GM12878 (cell line): Measurements from ENCODE around the gene AEBP1. TPM values are rescaled to one million over a fixed set of nuclear protein-coding genes. Genes with fewer than 3 reads are reported as not detected.

ENCODE experiments used
- ATAC-seq: fragments of 200-7000 bp; cut with Tn5 transposase; 3 replicates; pipeline ENCODE4 v1.9.1; 2020; ENCODE audit warnings: mild to moderate bottlenecking, moderate library complexity
- BruUV-seq: library from RNA; stranded (reverse); fragments of 400-500 nt; replicated peaks from 2 replicates; lab custom pipeline; 2021; lab: Mats Ljungman, UMichigan
- CTCF ChIA-PET: fragments of 300-600 bp; sonication (Branson Sonifier 250); formaldehyde crosslinking; extraction: SDS; loops from one replicate; lab custom pipeline; 2021; ENCODE audit warnings: inconsistent platforms; lab: Yijun Ruan, JAX
- POLR2A ChIA-PET: fragments of 350-600 bp; formaldehyde crosslinking; extraction: SDS; loops from one replicate; lab custom pipeline; 2021; ENCODE audit warnings: inconsistent platforms; lab: Charles Lee
- RAD21 ChIA-PET: fragments of 300-600 bp; sonication (Branson Sonifier 250); formaldehyde crosslinking; loops from one replicate; lab custom pipeline; 2023; ENCODE audit warnings: antibody characterized with exemption; ENCODE audit not compliant: unreplicated experiment; lab: Charles Lee
- SMC1A ChIA-PET: fragments of 300-600 bp; sonication (Branson Sonifier 250); formaldehyde crosslinking; loops from one replicate; lab custom pipeline; 2023; ENCODE audit not compliant: unreplicated experiment, uncharacterized antibody; lab: Charles Lee
- DNase-seq: peaks from one replicate; pipeline ENCODE4 v3.0.0-alpha.2; 2011; ENCODE audit warnings: low read depth, low spot score
- FAIRE-seq: peaks from 3 replicates; lab custom pipeline; 2011; peaks lifted over from hg19 to GRCh38; lab: Jason Lieb, UNC
- H2AFZ ChIP-seq: 2 replicates; pipeline ENCODE4 v1.6.0; 2011; ENCODE audit warnings: low read depth, low read length, control low read depth; ENCODE audit not compliant: control insufficient read depth
- H3K27ac ChIP-seq: 2 replicates; pipeline ENCODE4 v1.5.1; 2011; ENCODE audit warnings: control low read depth; ENCODE audit not compliant: control insufficient read depth, insufficient read depth
- H3K27me3 ChIP-seq, 2 experiments: replicated peaks in 1 of 2; 2 replicates each; pipeline versions ENCODE4 v1.6.0 to v1.6.1; 2011; ENCODE audit warnings: low read length in 1 of 2; ENCODE audit not compliant: control insufficient read depth in 2 of 2, insufficient read depth in 2 of 2
- H3K36me3 ChIP-seq, 2 experiments: 2 replicates each; pipeline ENCODE4 v1.5.1; 2011; ENCODE audit warnings: low read length in 1 of 2; ENCODE audit not compliant: control insufficient read depth in 2 of 2, insufficient read depth in 2 of 2
- H3K4me1 ChIP-seq: 2 replicates; pipeline ENCODE4 v1.6.1; 2011; ENCODE audit warnings: mild to moderate bottlenecking, low read length, moderate library complexity, mixed read lengths; ENCODE audit not compliant: control insufficient read depth, insufficient read depth
- H3K4me2 ChIP-seq: 2 replicates; pipeline ENCODE4 v1.6.0; 2011; ENCODE audit warnings: control low read depth; ENCODE audit not compliant: control insufficient read depth, insufficient read depth
- H3K4me3 ChIP-seq: fragments of 200-600 bp; sonication (generic); 2 replicates; pipeline ENCODE4 v1.5.1; 2016
- H3K79me2 ChIP-seq: 2 replicates; pipeline ENCODE4 v1.6.0; 2011; ENCODE audit warnings: low read length; ENCODE audit not compliant: control insufficient read depth, insufficient read depth
- H3K9ac ChIP-seq: 2 replicates; pipeline ENCODE4 v1.8.0; 2011; ENCODE audit warnings: low read length, control low read depth, mixed read lengths; ENCODE audit not compliant: control insufficient read depth, insufficient read depth
- H3K9me3 ChIP-seq: replicated peaks from 3 replicates; pipeline ENCODE4 v1.5.1; 2011; ENCODE audit warnings: mild to moderate bottlenecking, low read length; ENCODE audit not compliant: control insufficient read depth, insufficient read depth
- H4K20me1 ChIP-seq: 2 replicates; pipeline ENCODE4 v1.6.0; 2011; ENCODE audit not compliant: control insufficient read depth, insufficient read depth
- CHD1 ChIP-seq: IDR thresholded peaks from 2 replicates; pipeline ENCODE4 v1.6.1; 2012; ENCODE audit warnings: low read depth, low read length, improper control_type of control experiment
- CREB1 ChIP-seq: IDR thresholded peaks from 2 replicates; pipeline ENCODE4 v1.6.1; 2012; ENCODE audit warnings: low read depth, mild to moderate bottlenecking, inconsistent platforms
- FOXK2 ChIP-seq: fragments of 450-650 bp; IDR thresholded peaks from 2 replicates; pipeline ENCODE4 v1.6.1; 2017; ENCODE audit warnings: mild to moderate bottlenecking, moderate library complexity
- FOXM1 ChIP-seq: IDR thresholded peaks from 2 replicates; pipeline ENCODE4 v1.6.1; 2012; ENCODE audit warnings: low read depth, mild to moderate bottlenecking, inconsistent platforms, low read length, moderate library complexity
- GABPA ChIP-seq: IDR thresholded peaks from 2 replicates; pipeline ENCODE4 v1.6.1; 2014; ENCODE audit warnings: antibody characterized with exemption, low read depth, mild to moderate bottlenecking, inconsistent platforms
- GATAD2B ChIP-seq: fragments of 450-650 bp; conservative IDR thresholded peaks from 2 replicates; pipeline ENCODE4 v1.6.1; 2017; ENCODE audit warnings: low read depth, mild to moderate bottlenecking, moderate library complexity
- MEF2A ChIP-seq: IDR thresholded peaks from 2 replicates; pipeline ENCODE4 v1.6.1; 2011; ENCODE audit warnings: low read depth, mild to moderate bottlenecking, low read length, moderate library complexity; ENCODE audit not compliant: insufficient read depth
- MLLT1 ChIP-seq: fragments of 450-650 bp; IDR thresholded peaks from 2 replicates; pipeline ENCODE4 v1.6.1; 2016; ENCODE audit warnings: mild to moderate bottlenecking
- SUPT20H ChIP-seq: IDR thresholded peaks from 2 replicates; pipeline ENCODE4 v1.6.1; 2011; ENCODE audit warnings: low read depth, mild to moderate bottlenecking, low read length, moderate library complexity, borderline replicate concordance; ENCODE audit not compliant: control insufficient read depth
- TCF7 ChIP-seq: IDR thresholded peaks from 2 replicates; pipeline ENCODE4 v1.6.1; 2014; ENCODE audit warnings: antibody characterized with exemption, borderline replicate concordance
- ZBED1 ChIP-seq: IDR thresholded peaks from 2 replicates; pipeline ENCODE4 v1.6.1; 2016; ENCODE audit warnings: borderline replicate concordance
- WGBS: methylation state at CpG from one replicate; pipeline ENCODE4 v1.1.6; 2016; ENCODE audit warnings: low lambda C conversion rate; ENCODE audit not compliant: insufficient replicate concordance, insufficient coverage; ENCODE audit errors: missing lambda C conversion rate; 5-methylcytosine and 5-hydroxymethylcytosine counted together
- in situ Hi-C: fragments of 300-500 bp; cut with MboI; formaldehyde crosslinking; loops from 9 replicates; pipeline ENCODE4 v1.14.3; 2018; ENCODE audit warnings: mixed read lengths
- intact Hi-C: fragments of 100-400 bp; cut with micrococcal nuclease; formaldehyde crosslinking; loops from one replicate; pipeline ENCODE4 v1.14.2; 2022; ENCODE audit not compliant: unreplicated experiment
- polyA plus RNA-seq, 11 experiments: library from polyadenylated mRNA; depleted of rRNA in 4 of 11; unstranded in 6 of 11; stranded (reverse) in 5 of 11; fragments of >200 nt; fragmentation: Nextera tagmentation in 4 of 11; fragmentation: Illumina TruSeq in 1 of 11; extraction: Ambion mirVana in 4 of 11; extraction: Trizol in 1 of 11; gene quantifications; 1 replicate in 1 of 11; 2 replicates in 10 of 11; pipeline versions ENCODE4 v1.2.1 to v1.2.3, GENCODE V29; 2011 to 2016; ENCODE audit warnings: inconsistent platforms in 2 of 11, missing spikeins in 2 of 11, low read depth in 1 of 11
- total RNA-seq, 4 experiments: library from RNA; depleted of rRNA in 3 of 4; stranded (reverse); fragments of >200 nt in 3 of 4; fragmentation: Illumina TruSeq in 1 of 4; extraction: Trizol in 1 of 4; gene quantifications; 2 replicates each; pipeline versions ENCODE4 v1.2.1 to v1.2.3, GENCODE V29; 2013 to 2021
- TF ChIP-seq, protein P1 (sequence below): IDR thresholded peaks from 2 replicates; pipeline ENCODE4 v1.6.1; 2011; ENCODE audit warnings: low read depth, low read length, improper control_type of control experiment, borderline replicate concordance
- TF ChIP-seq, protein P2 (sequence below): fragments of 450-650 bp; IDR thresholded peaks from 2 replicates; pipeline ENCODE4 v1.6.1; 2016; ENCODE audit warnings: mild to moderate bottlenecking

AEBP1 gene
- total and polyA plus RNA-seq, 10 of the 15 experiments (the other 5 are each of a cell fraction or from before 2014, with no cell fraction given) = 0.06 to 0.23 (median 0.11) TPM; not detected in 5

GRCh38 chr7:44155191-44156185, 51.3 kb downstream of the AEBP1 start:
- no peaks in the 10 kb centered on the region for H3K79me2 ChIP-seq
- H3K9ac ChIP-seq = no peak overlapping the region
- no peak overlapping the region for H3K27ac ChIP-seq
- DNase-seq = no peak
- no peaks in the 10 kb centered on the region for H3K9me3 ChIP-seq
- H3K27me3 ChIP-seq = no peaks in the 10 kb centered on the region; a peak in 2 of 4 replicates
- H2AFZ ChIP-seq = no peak overlapping the region
- H4K20me1 ChIP-seq = no peaks in the 10 kb centered on the region
- CTCF ChIA-PET = no interaction called here
- peaks cover 4% of the 10 kb centered on the region for H3K4me1 ChIP-seq
- no peak for FAIRE-seq
- H3K4me2 ChIP-seq = no peak overlapping the region
- ATAC-seq = no peak
- RAD21 ChIA-PET = no interaction called here
- POLR2A ChIA-PET = no interaction called here
- SMC1A ChIA-PET = no interaction called here
- intact Hi-C loops = no loop called here
- no peaks in the 10 kb centered on the region for H3K36me3 ChIP-seq
- in situ Hi-C loops = no loop called here
- WGBS = 17% methylated on average over 8 of the region's 8 CpGs
- TF ChIP-seq GABPA (no peak), ZBED1 (no peak), CHD1 (no peak), GATAD2B (no peak), MEF2A (no peak), FOXK2 (no peak), SUPT20H (no peak), TCF7 (no peak), MLLT1 (no peak), FOXM1 (no peak), CREB1 (no peak)
- TF ChIP-seq, protein P1, sequence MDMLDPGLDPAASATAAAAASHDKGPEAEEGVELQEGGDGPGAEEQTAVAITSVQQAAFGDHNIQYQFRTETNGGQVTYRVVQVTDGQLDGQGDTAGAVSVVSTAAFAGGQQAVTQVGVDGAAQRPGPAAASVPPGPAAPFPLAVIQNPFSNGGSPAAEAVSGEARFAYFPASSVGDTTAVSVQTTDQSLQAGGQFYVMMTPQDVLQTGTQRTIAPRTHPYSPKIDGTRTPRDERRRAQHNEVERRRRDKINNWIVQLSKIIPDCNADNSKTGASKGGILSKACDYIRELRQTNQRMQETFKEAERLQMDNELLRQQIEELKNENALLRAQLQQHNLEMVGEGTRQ = no peak
- TF ChIP-seq, protein P2, sequence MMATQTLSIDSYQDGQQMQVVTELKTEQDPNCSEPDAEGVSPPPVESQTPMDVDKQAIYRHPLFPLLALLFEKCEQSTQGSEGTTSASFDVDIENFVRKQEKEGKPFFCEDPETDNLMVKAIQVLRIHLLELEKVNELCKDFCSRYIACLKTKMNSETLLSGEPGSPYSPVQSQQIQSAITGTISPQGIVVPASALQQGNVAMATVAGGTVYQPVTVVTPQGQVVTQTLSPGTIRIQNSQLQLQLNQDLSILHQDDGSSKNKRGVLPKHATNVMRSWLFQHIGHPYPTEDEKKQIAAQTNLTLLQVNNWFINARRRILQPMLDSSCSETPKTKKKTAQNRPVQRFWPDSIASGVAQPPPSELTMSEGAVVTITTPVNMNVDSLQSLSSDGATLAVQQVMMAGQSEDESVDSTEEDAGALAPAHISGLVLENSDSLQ = no peak
- no TSS peak for BruUV-seq
- H3K4me3 ChIP-seq = no peak overlapping the region
